ENCODE data around the gene NXPE1. TPM values are rescaled to one million over a fixed set of nuclear protein-coding genes. Genes with fewer than 3 reads are reported as not detected.

The NXPE1 gene
- total RNA-seq, 2 experiments from 2014 or later: not detected

- Mint-ChIP-seq H3K36me3 (ENCODE audit: low read depth) (no peaks in the 10 kb centered on the region), H3K9me3 (no peaks in the 10 kb centered on the region), H3K27ac (no peak overlapping the region), H3K27me3 (peaks cover 6% of the 10 kb centered on the region), H3K4me1 (ENCODE audit: low read depth) (peaks cover 3% of the 10 kb centered on the region), H3K4me3 (no peak overlapping the region)
- ATAC-seq (no peak), DNase-seq (no peak)
- intact Hi-C loops (cut with micrococcal nuclease): no loop called here
- POLR2A ChIA-PET: no interaction called here
- no peak for TF ChIP-seq CTCF (IDR thresholded peaks at IDR 0.05)
- CTCF ChIA-PET: no interaction called here
These were observed 3.4 kb upstream of the NXPE1 start for GRCh38 chr11:114563077-114563476.

GRCh38 chr11:114562166-114562916 lies 2.7 kb upstream of the NXPE1 start:
- intact Hi-C loops (cut with micrococcal nuclease): no loop called here
- ATAC-seq: no peak
- TF ChIP-seq CTCF (IDR thresholded peaks at IDR 0.05): no peak
- H3K36me3 Mint-ChIP-seq (ENCODE audit: low read depth): no peaks in the 10 kb centered on the region
- peaks cover 6% of the 10 kb centered on the region for H3K27me3 Mint-ChIP-seq
- H3K4me3 Mint-ChIP-seq: no peak overlapping the region
- DNase-seq: no peak
- H3K27ac Mint-ChIP-seq: no peak overlapping the region
- peaks cover 3% of the 10 kb centered on the region for H3K4me1 Mint-ChIP-seq (ENCODE audit: low read depth)
- H3K9me3 Mint-ChIP-seq: no peaks in the 10 kb centered on the region
- ChIA-PET POLR2A (no interaction called here), CTCF (no interaction called here)

GRCh38 chr11:114556135-114556534 lies 3.5 kb downstream of the NXPE1 start:
- no peak for TF ChIP-seq CTCF (IDR thresholded peaks at IDR 0.05)
- Mint-ChIP-seq H3K4me3 (no peak overlapping the region), H3K36me3 (ENCODE audit: low read depth) (no peaks in the 10 kb centered on the region), H3K9me3 (no peaks in the 10 kb centered on the region), H3K27me3 (peaks cover 4% of the 10 kb centered on the region), H3K27ac (no peak overlapping the region), H3K4me1 (ENCODE audit: low read depth) (no peaks in the 10 kb centered on the region)
- CTCF ChIA-PET: no interaction called here
- ATAC-seq (no peak), DNase-seq (no peak)
- POLR2A ChIA-PET: no interaction called here
- intact Hi-C loops (cut with micrococcal nuclease): no loop called here

- Mint-ChIP-seq H3K4me3 (no peak overlapping the region), H3K4me1 (ENCODE audit: low read depth) (no peaks in the 10 kb centered on the region), H3K36me3 (ENCODE audit: low read depth) (no peaks in the 10 kb centered on the region), H3K9me3 (no peaks in the 10 kb centered on the region), H3K27me3 (no peaks in the 10 kb centered on the region), H3K27ac (no peak overlapping the region)
- intact Hi-C loops (cut with micrococcal nuclease): no loop called here
- DNase-seq: no peak
- POLR2A ChIA-PET: no interaction called here
- no peak for TF ChIP-seq CTCF (IDR thresholded peaks at IDR 0.05)
- CTCF ChIA-PET: no interaction called here
- ATAC-seq: no peak
These were observed 6.0 kb downstream of the NXPE1 start for GRCh38 chr11:114553642-114554041.

- Mint-ChIP-seq H3K4me1 (ENCODE audit: low read depth) (no peaks in the 10 kb centered on the region), H3K4me3 (no peak overlapping the region), H3K9me3 (no peaks in the 10 kb centered on the region), H3K27me3 (no peaks in the 10 kb centered on the region), H3K27ac (no peak overlapping the region), H3K36me3 (ENCODE audit: low read depth) (no peaks in the 10 kb centered on the region)
- TF ChIP-seq CTCF (IDR thresholded peaks at IDR 0.05): no peak
- POLR2A ChIA-PET: no interaction called here
- no peak for DNase-seq
- no peak for ATAC-seq
- CTCF ChIA-PET: no interaction called here
- intact Hi-C loops (cut with micrococcal nuclease): no loop called here
These were observed 8.6 kb downstream of the NXPE1 start for GRCh38 chr11:114551060-114551459.
